ENCODE results near the gene PHPT1. TPM values are rescaled to one million over a fixed set of nuclear protein-coding genes. Genes with fewer than 3 reads are reported as not detected.

Gene PHPT1
- total and polyA plus RNA-seq, 12 donors = 310 to 650 (median 336) TPM

DNA sequence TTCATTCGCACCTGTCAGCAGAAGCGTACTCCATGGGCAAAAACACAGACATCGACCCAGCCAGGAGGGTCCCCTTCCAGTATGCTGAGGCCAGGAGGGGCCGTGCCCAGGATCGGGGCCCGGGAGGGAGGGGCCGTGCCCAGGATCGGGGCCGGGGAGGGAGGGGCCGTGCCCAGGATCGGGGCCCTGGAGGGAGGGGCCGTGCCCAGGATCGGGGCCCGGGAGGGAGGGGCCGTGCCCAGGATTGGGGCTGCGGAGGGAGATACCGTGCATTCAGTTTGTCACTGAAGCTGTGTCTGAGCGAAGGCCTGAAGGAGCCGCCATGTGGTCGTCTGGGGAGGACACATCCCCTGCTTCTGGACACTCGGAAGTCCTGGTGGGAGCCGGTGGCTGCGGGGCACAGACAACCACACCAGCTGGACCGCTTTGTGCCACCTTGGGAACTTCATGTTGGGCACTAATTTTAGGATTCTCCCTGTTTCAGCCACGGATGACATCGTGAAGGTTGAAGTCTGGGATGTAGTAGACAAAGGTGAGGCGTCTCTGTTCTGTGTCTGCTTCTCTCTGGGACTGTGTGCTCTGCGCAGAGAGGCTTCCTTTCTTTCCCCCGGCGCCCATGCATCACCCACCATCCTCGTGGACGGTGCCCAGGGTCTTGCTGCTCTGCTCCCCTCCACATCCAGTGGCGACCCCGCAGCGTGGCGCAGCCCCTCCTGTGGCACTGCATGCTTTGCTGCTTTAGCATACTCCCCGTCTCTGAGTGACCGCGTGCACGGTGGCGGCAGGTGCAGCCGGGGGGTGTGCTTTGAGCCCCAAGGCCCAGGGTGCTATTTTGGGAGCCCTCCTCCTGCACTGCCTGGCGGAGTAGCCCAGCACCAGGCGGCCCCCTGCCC is 23.7 kb upstream of the PHPT1 start:
- ATAC-seq (no peak), DNase-seq (no peak)
- Histone ChIP-seq H3K4me3 (no peak overlapping the region), H3K27me3 (no peaks in the 10 kb centered on the region), H3K36me3 (peaks cover 0 to 74% (median 33%) of the 10 kb centered on the region in 9 donors), H3K27ac (no peak overlapping the region), H3K9me3 (no peaks in the 10 kb centered on the region), H3K4me1 (peaks cover 0 to 15% (median 7%) of the 10 kb centered on the region in 9 donors)
- TF ChIP-seq, protein P1, sequence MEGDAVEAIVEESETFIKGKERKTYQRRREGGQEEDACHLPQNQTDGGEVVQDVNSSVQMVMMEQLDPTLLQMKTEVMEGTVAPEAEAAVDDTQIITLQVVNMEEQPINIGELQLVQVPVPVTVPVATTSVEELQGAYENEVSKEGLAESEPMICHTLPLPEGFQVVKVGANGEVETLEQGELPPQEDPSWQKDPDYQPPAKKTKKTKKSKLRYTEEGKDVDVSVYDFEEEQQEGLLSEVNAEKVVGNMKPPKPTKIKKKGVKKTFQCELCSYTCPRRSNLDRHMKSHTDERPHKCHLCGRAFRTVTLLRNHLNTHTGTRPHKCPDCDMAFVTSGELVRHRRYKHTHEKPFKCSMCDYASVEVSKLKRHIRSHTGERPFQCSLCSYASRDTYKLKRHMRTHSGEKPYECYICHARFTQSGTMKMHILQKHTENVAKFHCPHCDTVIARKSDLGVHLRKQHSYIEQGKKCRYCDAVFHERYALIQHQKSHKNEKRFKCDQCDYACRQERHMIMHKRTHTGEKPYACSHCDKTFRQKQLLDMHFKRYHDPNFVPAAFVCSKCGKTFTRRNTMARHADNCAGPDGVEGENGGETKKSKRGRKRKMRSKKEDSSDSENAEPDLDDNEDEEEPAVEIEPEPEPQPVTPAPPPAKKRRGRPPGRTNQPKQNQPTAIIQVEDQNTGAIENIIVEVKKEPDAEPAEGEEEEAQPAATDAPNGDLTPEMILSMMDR (IDR thresholded peaks at IDR 0.05) = no peak
- WGBS, 2 donors = 92 to 94% methylated on average over 44 of the region's 44 CpGs
- intact Hi-C loops (cut with DNase I) = no loop called here

DNA sequence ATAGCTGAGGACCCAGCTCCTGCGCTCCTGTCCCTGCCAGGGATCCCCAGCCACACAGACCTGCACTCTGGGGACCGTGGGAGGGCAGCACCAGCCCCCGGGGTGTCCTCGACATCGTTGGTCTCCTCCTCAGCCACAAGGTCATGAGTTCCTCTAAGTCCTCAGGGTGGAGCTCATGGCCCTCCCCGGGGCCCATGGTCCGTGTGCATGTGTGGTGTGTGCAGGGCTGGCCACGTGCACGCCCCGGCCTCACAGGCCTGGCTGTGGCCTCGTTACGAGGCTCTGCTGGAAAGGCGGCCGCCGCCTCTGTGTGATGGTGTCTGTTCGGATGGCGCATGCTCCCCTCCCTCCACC is 23.0 kb upstream of the PHPT1 start:
- no peak for DNase-seq
- no peak for ATAC-seq
- H3K27ac ChIP-seq = no peak overlapping the region
- 93 to 94% methylated on average over 17 of the region's 17 CpGs for WGBS, 2 donors
- intact Hi-C loops (cut with DNase I) = no loop called here
- H3K4me3 ChIP-seq = no peak overlapping the region
- TF ChIP-seq, protein P1 (IDR thresholded peaks at IDR 0.05) = no peak
- peaks cover 0 to 80% (median 38%) of the 10 kb centered on the region in 9 donors for H3K36me3 ChIP-seq
- H3K27me3 ChIP-seq = no peaks in the 10 kb centered on the region
- H3K9me3 ChIP-seq = no peaks in the 10 kb centered on the region
- H3K4me1 ChIP-seq = peaks cover 0 to 9% (median 5%) of the 10 kb centered on the region in 9 donors

DNA sequence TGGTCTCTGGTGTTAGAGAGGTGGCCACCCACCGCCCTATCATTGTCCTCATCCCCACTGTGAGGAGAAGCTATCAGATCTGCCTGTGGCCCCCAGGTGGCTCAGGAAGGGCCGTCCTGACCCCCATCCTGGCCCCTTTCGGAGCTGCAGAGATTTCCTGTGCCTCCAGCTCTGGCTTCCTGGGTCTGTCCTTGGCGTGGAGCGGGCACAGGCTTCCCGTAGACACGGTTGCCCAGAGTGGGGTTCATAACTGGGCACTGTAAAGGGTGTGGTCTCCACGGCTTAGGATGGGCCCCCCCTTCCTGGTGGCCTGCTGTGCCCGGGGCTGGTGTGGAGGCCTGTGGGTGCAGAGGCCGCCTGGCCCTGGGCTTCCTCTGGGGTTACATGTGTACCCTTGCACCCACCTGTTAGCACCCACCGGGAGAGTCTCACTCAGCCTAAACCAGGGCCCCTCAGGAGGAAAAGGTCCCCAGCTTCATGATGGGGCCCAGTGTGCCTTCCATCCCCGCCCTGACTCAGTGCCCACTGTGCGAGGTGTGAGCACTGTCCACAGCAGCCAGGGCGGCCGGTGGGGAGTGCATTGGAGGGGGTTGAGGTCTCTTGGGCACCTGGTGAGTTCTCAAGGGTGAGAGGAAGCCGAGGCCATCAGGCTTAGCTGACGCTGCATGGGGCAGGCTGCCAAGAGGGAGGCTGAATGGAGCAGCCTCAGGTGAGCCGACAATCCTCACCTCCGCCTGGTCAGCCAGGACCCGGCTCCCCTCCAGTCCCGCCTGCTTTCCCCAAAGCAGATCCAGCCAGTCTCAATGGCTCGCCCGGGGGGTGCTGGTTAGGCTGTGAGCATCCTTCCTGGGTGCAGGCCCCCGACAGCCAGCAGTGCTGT is 22.3 kb upstream of the PHPT1 start:
- Histone ChIP-seq H3K27ac (no peak overlapping the region), H3K9me3 (no peaks in the 10 kb centered on the region), H3K36me3 (peaks cover 0 to 88% (median 45%) of the 10 kb centered on the region in 9 donors), H3K4me3 (no peak overlapping the region), H3K4me1 (peaks cover 0 to 4% (median under 1%) of the 10 kb centered on the region in 9 donors), H3K27me3 (no peaks in the 10 kb centered on the region)
- TF ChIP-seq, protein P1 (IDR thresholded peaks at IDR 0.05) = no peak
- ATAC-seq = no peak
- intact Hi-C loops (cut with DNase I) = no loop called here
- WGBS, 2 donors = 93 to 95% methylated on average over 24 of the region's 24 CpGs
- no peak for DNase-seq

DNA sequence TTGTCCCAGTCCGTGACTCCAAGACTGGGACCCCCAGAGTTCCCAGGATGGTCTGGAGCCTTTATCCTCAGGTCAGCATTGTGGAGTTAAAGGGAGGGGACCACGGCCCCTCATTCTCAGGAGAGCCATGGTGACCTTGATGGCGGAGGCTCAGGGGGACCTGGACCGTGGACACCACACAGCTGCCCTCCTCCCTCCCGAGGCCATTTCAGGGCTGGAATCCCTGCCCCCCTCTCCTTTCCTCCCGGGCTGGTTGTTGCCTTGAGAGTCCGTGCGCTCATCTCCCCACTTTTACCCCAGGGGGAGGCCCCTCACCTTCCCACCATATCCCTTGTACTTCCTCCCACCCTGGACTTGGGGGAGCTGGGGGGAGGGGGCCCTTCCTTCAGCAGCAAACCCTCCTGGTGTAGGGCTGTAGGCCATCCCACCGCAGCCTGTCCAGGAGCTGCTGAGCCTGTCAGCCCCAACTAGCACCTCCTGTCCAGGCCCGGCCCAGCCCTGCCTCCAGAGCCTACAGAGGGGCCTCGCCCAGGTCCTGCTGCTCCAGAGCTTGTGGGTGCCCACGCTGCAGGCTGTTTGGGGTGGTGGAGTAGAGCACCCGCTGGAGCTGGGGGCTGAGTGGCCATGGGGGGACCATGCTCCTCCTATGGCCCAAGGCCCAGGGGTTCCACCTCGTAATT is 21.3 kb upstream of the PHPT1 start:
- Histone ChIP-seq H3K4me1 (no peaks in the 10 kb centered on the region), H3K36me3 (peaks cover 0 to 97% (median 45%) of the 10 kb centered on the region in 9 donors), H3K9me3 (no peaks in the 10 kb centered on the region), H3K4me3 (no peak overlapping the region), H3K27ac (no peak overlapping the region), H3K27me3 (no peaks in the 10 kb centered on the region)
- intact Hi-C loops (cut with DNase I) = no loop called here
- TF ChIP-seq, protein P1 (IDR thresholded peaks at IDR 0.05) = no peak
- WGBS, 2 donors = 93% methylated on average over 14 of the region's 14 CpGs
- ATAC-seq (no peak), DNase-seq (no peak)

All from heart right ventricle (tissue), 16 donors.